Endothelial cell of hepatic sinusoid (primary cell): ENCODE results near the gene MAP3K3.

Experiments
- in situ Hi-C: cut with HindIII; loops from 2 replicates; pipeline ENCODE4 v1.10.0; 2017; ENCODE audit warnings: low sequenced_read_pairs

MAP3K3 gene

DNA sequence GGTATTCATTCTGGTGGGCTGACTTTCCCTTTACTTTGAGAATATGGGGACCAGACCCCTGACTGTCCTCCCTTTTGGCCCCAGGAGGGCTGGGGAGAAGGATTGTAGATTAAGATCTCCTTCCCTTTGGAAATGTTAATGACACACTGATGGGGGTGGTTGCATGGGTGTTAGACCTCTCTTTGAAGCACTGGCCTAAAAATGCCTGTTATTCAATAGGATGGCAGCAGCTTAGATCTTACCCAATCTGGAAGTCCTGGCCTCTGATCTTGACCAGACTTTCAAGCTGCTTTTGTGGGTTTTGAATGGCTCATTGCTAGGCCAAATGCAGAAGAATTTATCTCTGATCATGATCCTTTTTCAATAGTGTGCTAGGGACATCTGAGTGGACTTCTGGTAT lies 25.7 kb downstream of the MAP3K3 start:
- in situ Hi-C loops = no loop called here

DNA sequence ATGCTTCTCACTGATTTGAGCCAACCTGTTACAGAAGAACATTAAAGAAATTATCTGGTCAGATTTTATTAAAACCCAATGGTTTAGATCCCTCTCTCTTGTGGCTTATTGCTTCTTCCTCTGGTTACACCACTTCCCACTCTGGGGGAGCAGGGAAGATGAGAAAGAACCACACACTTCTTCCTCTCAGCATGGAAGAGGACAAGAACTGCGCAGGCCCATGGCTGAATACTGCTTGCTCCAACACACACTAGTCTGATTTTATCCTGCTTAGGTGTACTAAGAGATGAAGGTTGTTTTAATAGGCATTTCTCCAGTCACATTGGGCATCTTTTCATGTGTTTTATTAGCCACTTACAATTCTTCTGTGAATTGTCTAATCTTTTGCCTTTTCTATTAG lies 27.6 kb downstream of the MAP3K3 start:
- in situ Hi-C loops = no loop called here

DNA sequence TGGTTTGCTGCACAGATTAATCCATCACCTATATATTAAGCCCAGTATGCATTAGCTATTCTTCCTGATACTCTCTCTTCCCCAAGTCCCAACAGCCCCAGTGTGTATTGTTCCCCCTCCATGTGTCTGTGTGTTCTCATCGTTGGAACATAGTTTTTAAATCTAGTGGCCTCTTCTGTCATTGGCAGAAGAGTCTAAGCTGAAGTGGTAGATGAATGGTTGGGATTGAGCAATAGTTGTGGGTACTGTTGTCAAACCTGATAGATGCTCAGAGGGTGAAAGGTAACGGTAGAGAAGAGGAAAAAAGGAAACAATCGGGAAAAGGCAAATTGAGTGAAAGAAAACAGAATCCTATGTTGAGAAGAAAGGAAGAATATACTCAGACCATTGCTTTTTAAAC lies 29.9 kb downstream of the MAP3K3 start:
- in situ Hi-C loops = no loop called here

DNA sequence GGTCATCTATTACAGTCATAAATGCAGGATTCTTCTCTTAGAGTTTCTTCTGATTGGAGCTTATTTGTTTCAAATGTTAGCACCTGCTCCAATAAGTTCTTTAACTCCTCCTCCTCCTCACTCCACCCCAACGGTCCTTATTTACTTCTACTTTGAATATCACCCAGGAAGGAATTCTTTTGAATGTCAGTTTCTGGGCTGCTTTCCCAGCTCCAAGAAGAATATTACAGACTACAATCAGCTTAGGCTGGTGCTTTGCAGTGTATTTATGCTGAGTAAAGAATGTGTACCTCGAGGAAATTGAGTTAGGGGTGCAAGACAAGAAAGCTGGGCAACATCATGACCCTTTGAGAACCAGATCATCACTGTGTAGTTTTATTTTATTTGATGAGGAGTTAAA lies 30.8 kb downstream of the MAP3K3 start:
- in situ Hi-C loops = no loop called here

DNA sequence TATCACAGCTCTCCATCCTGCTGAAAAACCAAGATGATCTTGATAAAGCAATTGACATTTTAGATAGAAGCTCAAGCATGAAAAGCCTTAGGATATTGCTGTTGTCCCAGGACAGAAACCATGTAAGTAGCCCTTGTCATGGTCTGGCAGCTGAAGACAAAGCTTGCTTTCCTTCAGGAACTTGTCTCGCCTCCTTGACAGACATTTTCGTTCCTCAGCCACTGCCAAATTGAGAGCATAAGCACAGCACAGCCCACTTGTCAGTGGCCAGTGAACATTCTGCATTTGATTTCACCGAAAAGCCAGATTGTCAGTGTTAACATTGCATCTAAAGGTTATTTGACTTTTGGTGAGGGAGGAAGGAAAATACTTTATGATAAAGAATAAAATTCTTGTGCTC lies 35.6 kb downstream of the MAP3K3 start:
- in situ Hi-C loops = no loop called here

DNA sequence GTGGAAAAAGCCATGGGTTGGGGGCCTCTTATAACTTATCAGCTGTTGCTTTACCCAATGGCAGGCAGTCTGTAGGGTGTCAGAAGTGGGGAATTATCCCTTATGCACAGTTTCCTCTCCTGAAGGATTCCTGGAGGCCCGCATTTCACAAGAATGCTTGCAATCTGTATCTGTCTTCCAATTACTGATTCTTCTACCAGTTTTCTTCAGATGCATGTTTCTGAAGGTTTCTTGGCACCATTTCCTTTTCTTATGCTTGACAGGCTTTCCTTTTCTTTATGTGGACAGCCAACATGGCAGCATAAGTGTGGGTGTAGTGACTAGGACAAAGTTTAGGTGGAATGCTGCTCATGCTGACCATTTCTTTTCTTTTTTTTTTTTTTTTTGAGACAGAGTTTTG lies 36.1 kb downstream of the MAP3K3 start:
- in situ Hi-C loops = no loop called here

DNA sequence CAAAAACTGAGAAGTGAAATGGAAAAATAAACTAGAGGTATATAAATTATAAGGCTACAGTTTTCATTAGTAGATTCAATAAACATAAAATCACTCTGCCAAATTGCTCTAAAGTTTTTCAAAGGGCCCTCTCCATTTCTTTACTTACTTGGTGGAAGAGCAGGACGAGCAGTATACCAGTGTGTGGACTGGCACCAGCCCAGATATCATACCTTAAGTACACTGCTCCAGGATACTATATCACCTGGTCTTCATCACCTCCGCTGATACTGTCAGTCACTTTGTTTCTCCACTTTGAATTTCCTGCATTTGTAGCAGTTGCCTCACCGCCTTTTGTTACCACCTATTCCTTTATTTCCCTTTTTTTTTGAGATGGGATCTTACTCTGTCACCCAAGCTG lies 37.6 kb downstream of the MAP3K3 start:
- in situ Hi-C loops = no loop called here

DNA sequence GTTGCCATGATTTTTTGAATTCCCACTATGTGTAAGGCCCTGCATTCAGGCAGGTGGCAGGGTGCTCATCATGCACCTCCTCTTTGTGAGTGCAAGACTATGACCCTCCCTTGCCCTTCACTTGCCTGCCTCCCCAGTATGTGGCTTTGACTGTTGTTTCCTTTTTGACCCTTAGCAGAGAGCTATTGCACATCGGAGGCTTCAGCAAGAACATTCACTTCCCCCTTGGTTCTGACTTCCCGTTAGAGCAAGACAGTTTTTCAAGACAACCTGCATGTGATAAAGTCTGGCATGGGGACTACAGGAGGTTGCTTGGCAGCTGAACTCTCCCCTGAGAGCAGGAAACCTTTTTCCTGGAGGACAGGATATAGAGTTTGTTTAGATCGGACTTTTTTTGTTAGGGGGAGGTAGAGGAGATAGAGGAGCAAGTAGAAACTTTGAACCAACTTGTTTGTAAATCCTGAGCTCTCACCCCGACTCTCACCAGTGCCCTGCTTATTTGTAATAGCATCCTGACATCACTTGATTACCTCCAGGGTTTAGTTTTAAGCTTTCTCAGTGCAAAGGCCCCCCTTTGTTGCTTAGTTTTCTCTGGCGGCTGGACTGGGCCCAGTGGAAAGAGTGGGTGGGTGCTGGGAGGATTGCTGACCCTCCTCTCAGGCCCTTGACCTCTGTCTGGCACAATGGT lies 43.5 kb downstream of the MAP3K3 start:
- in situ Hi-C loops = no loop called here

DNA sequence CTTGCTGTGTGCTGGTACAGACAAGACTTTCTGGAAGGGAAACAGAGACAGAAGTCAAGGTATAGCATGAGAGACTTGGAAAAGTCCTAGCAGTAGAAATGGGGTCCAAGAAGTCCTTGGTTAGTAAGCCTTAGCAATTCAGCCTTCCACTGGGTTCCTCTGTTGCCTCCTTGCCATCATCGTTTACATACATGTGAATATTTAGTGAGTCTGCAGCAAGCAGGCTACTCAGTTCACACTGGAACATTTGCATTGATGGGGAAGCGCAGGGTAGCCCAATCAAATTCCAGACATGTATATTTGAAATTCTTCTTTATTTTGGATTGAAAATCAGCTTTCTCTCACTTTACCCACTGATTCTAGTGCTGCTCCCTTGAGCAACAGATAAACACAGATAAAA lies 50.6 kb downstream of the MAP3K3 start:
- in situ Hi-C loops = no loop called here

DNA sequence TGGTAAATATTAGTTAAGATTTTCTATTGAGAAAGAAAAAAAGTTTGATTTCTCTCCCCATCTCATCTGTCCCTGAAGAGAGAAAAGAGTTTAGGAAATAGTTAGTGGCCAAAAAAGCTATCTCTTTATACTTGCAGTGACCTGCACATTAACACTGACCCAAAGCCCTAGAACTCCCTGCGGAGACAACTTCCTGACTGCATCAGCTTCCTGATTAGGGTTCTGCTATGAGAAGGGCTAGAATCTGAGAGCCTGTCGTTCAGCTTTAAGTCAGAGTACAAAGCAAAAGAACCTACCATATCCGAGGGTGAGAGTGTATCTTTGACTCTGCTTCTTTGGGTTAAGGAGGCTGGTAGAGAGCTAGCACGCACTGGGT lies 53.0 kb downstream of the MAP3K3 start:
- in situ Hi-C loops = loop anchor here (5.0 kb wide), 2 partner anchors 53 to 92 kb away; partner anchors contain the start of gene MAP3K3

DNA sequence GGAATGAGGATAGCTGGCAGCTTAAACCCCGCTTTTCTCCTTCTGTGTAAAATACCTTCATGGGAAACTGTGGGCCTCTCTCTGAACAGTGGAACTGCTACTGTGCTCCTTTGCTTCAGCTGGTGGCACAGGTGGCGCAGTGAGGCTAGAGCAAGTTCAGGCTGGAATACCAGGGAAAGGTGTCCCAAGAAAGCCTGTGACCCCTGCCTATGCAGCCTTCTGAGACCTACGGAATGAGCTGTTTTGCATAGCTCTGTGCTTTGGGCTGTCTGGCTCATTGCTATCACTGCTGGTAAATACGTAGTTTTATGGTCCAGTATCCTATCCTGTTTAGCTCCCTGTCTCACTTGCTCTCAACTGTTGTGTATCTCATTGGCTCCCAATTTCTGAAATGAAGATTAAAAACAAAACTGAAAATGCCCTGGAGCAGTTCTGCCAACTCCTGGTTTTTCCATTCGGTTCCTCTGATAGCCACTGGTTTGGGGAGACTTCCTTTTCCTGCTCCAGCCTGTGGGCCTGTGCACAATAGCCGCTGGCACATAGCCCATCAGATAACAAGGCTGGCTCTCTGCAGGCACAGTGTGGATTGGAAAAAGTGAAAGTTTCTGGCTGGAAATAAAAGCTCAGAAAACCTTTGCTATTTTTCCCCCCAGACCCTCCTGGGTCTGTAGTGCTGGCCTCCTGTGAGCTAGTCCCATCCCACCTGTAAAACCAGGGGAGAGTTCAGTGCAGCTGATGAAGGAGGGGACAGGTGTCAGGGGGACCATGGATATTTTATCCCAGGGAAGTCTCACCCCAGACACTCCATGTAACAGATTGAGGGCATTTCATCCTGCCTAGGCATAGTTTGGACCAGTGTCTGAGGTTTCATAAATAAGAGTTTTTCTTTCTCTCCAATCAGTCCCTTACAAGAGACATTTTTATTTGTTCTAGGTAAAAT lies 53.7 kb downstream of the MAP3K3 start:
- in situ Hi-C loops = loop anchor here (5.0 kb wide), 2 partner anchors 54 to 91 kb away; partner anchors contain the start of gene MAP3K3

DNA sequence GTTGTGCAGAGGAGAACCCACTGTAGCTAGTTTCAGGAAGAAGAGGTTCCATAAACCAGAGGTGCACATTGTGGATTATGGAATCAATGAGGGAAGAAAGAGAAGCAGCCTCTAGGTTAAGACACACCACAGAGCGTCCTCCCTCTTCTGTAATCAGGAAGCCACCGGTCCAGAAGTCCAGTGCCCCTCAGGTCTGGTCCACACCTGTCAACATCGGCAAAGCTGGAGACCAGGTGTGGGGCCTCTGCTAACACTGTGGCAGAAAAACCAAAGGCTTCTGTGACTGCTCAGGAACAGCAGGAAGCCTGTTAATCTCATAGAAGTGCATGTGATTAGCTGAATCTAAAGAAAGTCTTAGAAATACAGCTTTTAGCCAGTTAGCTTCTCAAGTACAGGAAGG lies 54.4 kb downstream of the MAP3K3 start:
- in situ Hi-C loops = loop anchor here (5.0 kb wide), 2 partner anchors 54 to 91 kb away; partner anchors contain the start of gene MAP3K3

DNA sequence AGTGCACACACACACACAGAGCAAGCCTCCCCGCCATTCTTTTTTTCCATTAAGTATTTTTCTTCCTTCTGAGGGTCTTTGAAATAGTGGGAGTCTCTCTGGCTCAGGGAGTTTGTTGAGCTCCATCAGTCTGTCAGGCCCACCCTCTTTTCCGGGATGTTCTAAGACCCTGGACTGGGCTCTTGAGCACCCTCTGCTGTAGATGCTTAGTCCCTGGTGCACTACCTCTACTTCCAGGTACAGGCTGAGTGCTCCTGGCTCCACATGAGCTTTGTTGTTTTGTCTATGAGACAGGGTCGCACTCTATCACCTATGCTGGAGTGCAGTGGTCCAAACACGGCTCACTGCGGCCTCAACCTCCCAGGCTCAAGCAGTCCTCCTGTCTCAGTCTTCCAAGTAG lies 57.0 kb downstream of the MAP3K3 start:
- in situ Hi-C loops = loop anchor here (5.0 kb wide), 2 partner anchors 57 to 88 kb away; partner anchors contain the start of gene MAP3K3

DNA sequence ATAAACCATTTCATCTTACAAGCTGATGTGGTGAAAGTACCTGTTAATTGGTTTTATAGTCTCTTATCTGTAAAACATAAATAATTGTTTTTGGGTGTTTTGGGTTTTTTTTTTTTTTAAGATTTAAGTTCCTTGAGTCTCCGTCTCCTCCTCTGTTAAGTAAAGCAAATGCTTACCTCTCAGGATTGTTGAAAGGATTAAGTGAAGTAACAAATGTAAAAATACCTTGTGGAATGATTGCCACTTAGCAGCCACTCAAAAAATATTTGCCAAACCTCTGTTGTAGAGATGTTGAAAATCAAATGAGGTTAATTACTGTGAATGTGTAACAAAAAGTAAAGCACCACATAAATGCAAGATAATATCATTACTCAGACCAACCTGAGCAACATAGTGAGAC lies 58.5 kb downstream of the MAP3K3 start:
- in situ Hi-C loops = no loop called here

DNA sequence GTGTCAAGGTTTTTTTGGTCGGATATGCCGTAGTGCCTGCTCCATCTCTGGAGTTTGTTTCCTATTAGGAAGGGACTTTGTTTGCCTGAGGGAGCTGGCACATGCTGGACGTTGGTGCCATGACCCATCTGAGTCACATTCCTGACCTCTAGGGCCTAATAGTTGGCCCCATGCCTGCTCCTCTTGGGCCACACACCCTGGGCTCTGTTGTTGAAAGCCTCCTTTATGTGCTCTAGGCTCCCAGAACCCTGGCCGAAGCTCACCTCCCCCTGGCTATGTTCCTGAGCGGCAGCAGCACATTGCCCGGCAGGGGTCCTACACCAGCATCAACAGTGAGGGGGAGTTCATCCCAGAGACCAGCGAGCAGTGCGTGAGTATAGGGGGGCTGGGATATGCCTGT lies 59.3 kb downstream of the MAP3K3 start:
- in situ Hi-C loops = no loop called here

DNA sequence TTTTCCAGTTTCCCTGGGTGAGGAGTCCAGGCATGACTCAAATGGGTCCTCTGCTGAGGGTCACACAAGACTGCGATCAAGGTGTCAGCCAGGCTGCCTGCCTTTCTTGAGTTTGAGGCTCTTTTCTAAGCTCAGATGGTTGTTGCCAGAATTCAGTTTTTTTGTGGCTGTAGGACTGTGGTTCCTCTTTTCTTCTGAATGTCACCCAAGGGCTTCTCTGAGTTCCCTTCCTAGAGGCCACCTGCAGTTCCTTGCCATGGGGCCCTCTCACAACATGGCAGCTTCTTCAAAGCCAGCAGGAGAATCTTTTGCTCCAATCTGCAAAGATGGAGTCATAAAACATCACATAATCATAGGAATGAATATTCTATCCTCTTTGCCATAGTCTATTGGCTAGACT lies 60.2 kb downstream of the MAP3K3 start:
- in situ Hi-C loops = no loop called here

DNA sequence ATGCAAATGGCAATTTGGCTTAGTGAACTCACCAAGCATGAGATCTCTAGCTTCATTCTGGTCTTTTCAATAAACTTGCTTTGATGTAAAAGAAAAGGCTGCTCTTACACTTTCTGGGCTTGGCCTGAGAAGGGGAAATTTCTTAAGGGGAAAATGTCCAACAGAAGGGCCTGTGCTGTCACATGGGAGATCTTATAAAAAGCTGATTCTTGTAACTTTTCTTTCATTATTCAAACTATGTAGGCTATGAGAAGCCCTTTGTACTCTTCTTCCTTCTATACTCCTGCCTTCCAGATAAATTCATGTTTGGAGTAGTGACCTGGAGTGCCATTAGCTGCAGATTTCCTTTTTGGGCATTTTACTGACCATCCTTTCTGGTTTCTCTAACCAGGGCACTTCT lies 60.8 kb downstream of the MAP3K3 start:
- in situ Hi-C loops = no loop called here

DNA sequence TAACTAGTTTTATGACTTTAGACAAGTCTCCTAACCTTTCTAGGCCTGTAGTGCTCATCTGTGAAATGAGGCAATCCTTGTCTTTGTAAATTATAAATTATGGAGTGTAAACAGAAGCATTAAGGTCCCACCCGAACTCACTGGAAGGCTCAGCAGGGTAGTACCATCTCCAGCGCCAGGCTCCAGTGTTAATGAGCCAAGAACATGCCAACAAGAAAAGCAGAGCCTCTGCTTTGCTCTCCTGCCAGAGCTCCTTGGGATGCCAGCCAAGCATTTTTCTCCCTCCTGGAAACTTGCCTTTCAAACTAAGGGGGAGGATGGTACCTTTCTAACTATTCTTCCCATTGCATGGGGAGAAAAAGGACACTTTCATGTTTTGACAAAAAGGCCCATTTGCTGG lies 62.8 kb downstream of the MAP3K3 start:
- in situ Hi-C loops = no loop called here

DNA sequence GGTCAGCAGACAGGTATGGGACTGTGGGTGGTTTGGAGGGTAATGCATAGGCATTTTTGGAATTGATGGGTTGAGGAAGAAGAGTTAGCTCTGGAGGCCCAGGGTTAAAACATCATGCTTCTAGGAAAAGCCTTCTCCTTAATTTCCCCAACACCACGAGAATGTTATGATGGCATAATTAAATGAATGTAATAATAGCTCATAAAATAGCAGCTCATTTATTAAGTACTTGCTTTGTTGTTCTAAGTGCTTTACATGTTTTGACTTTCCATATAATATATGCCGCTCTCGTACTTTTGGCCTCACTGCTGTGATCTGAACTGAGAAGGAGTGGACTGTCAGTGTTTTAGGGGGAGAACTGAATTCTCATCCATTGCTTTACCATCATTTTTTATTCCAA lies 63.4 kb downstream of the MAP3K3 start:
- in situ Hi-C loops = no loop called here

DNA sequence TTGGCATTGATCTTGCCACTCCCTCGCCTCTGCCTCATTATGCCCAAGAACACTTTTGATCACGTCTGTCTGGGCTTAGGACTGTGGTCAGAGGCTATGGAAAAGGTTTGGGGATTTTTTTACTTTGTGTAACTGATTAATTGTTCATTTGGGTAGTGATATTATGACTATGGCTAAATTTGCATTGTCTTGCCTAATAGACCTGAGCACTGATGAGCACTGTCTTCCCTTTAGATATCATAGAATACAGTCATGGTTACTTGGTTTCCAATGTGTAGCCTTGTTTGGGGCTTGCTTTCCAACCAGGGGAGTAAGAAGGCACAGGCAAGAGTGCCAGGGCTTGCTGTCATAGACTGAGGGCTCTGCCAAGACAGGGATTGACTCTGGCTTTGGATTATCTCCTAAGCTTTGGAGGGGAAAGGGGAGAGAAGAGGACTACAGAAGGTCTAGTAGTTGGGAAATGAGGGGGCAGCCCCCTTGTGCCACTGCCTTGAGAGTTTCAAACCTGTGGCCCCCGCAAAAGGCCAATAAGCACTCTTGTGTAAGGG lies 64.0 kb downstream of the MAP3K3 start:
- in situ Hi-C loops = no loop called here

DNA sequence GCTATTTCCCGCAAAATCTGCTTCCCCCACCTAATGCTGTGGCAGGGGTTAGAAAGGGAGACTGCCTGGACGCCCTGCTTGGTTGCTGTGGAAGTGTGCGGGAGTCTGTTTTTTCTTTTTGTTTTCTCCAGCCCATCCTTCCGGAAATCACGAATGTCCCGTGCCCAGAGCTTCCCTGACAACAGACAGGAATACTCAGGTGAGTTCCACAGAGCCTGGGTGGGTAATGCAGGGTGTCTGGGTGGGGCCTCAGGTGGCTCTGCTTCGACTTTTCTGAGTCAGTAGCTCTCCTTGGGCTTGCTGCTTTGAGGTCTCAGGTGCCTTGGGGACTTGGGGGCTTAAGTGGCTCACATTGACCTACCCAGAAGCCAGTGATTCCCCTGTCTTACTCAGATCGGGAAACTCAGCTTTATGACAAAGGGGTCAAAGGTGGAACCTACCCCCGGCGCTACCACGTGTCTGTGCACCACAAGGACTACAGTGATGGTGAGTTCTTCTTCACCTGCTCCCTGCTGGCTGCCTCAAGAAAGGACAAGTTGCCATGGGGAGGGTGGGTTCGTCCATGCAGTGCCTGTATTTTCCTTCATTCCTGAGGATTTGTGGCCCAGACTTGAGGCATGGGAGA lies 66.3 kb downstream of the MAP3K3 start:
- in situ Hi-C loops = no loop called here
